K562 (cell line): ENCODE data around the gene GOLGA8B. TPM values are rescaled to one million over a fixed set of nuclear protein-coding genes. Genes with fewer than 3 reads are reported as not detected.
A peak's percentile ranks its signal among the peaks of the same experiment; 100 is the strongest.

Experiments
- ATAC-seq: fragments of 200-7000 bp; cut with Tn5 transposase; 3 replicates; pipeline ENCODE4 v1.9.1; 2020; ENCODE audit warnings: moderate library complexity
- BruUV-seq: library from RNA; stranded (reverse); fragments of 400-500 nt; replicated peaks from 2 replicates; lab custom pipeline; 2021; lab: Mats Ljungman, UMichigan
- CTCF ChIA-PET: fragments of 300-600 bp; formaldehyde crosslinking; extraction: SDS; loops from one replicate; lab custom pipeline; 2021; ENCODE audit warnings: low intra/inter-chr PET ratio; lab: Yijun Ruan, JAX
- POLR2A ChIA-PET: fragments of 300-600, 350-650 bp; sonication (Branson Sonifier 250); formaldehyde crosslinking; extraction: SDS; loops from one replicate; lab custom pipeline; 2021; ENCODE audit warnings: antibody characterized with exemption, inconsistent platforms; lab: Yijun Ruan, JAX
- DNase-seq, 4 experiments: peaks; one replicate each; pipeline versions ENCODE4 v3.0.0 to v3.0.0-alpha.2; 2011 to 2018; ENCODE audit warnings: low spot score in 3 of 4, mixed read lengths in 3 of 4; ENCODE audit errors: extremely low read depth in 1 of 4
- FAIRE-seq: peaks from 2 replicates; lab custom pipeline; 2011; peaks lifted over from hg19 to GRCh38; lab: Jason Lieb, UNC
- H2AFZ ChIP-seq: 2 replicates; pipeline ENCODE4 v1.6.0; 2011; ENCODE audit warnings: low read depth, low read length, control low read depth, inconsistent platforms
- H3K27ac ChIP-seq: fragments of 200-600 bp; 3 replicates; pipeline ENCODE4 v1.8.0; 2011; ENCODE audit warnings: low read depth, mild to moderate bottlenecking, control low read depth, inconsistent platforms, low read length, moderate library complexity, mixed read lengths; ENCODE audit errors: extremely low read depth
- H3K27me3 ChIP-seq, 2 experiments: fragments of 300-600 bp in 1 of 2; 2 replicates in 1 of 2; 3 replicates in 1 of 2; pipeline versions ENCODE4 v1.6.0 to v1.8.0; 2011; ENCODE audit warnings: inconsistent platforms in 2 of 2, low read length in 2 of 2, mild to moderate bottlenecking in 1 of 2, mixed read lengths in 1 of 2, moderate library complexity in 1 of 2; ENCODE audit not compliant: control insufficient read depth in 2 of 2, insufficient read depth in 2 of 2
- H3K36me3 ChIP-seq: fragments of 300-600 bp; 3 replicates; pipeline ENCODE4 v1.8.0; 2011; ENCODE audit warnings: mild to moderate bottlenecking, low read length, inconsistent platforms; ENCODE audit not compliant: control insufficient read depth, insufficient read depth
- H3K4me1 ChIP-seq, 2 experiments: fragments of 200-600 bp in 1 of 2; replicated peaks in 1 of 2; 2 replicates in 1 of 2; 3 replicates in 1 of 2; pipeline versions ENCODE4 v1.5.1 to v1.8.0; 2011; ENCODE audit warnings: inconsistent platforms in 2 of 2, low read length in 2 of 2, mild to moderate bottlenecking in 1 of 2, mixed read lengths in 1 of 2, moderate library complexity in 1 of 2; ENCODE audit not compliant: control insufficient read depth in 2 of 2, insufficient read depth in 2 of 2
- H3K4me2 ChIP-seq: 2 replicates; pipeline ENCODE4 v1.6.1; 2011; ENCODE audit warnings: low read length, control low read depth, inconsistent platforms, mixed read lengths; ENCODE audit not compliant: insufficient read depth
- H3K4me3 ChIP-seq: fragments of 200-600 bp; sonication (generic), shearing (Covaris generic); 2 replicates; pipeline ENCODE4 v1.5.1; 2016; ENCODE audit warnings: control low read depth, inconsistent platforms
- H3K79me2 ChIP-seq: fragments of 200-600 bp; 3 replicates; pipeline ENCODE4 v1.8.0; 2011; ENCODE audit warnings: low read length, inconsistent platforms; ENCODE audit not compliant: control insufficient read depth, insufficient read depth
- H3K9ac ChIP-seq, 2 experiments: 2 replicates each; pipeline versions ENCODE4 v1.6.0 to v1.6.1; 2011; ENCODE audit warnings: low read depth in 2 of 2, low read length in 2 of 2, control low read depth in 1 of 2, inconsistent platforms in 1 of 2, mild to moderate bottlenecking in 1 of 2, mixed read lengths in 1 of 2; ENCODE audit not compliant: insufficient read depth in 1 of 2
- H3K9me1 ChIP-seq: one replicate; pipeline ENCODE4 v1.6.0; 2011; ENCODE audit warnings: inconsistent platforms, mild to moderate bottlenecking, low read length, moderate library complexity; ENCODE audit not compliant: control insufficient read depth, insufficient read depth
- H3K9me3 ChIP-seq: replicated peaks from 2 replicates; pipeline ENCODE4 v1.5.1; 2011; ENCODE audit warnings: low read depth, low read length, inconsistent platforms; ENCODE audit not compliant: control insufficient read depth, insufficient read depth
- H4K20me1 ChIP-seq: replicated peaks from 2 replicates; pipeline ENCODE4 v1.6.1; 2011; ENCODE audit warnings: low read length, inconsistent platforms, mixed read lengths; ENCODE audit not compliant: control insufficient read depth, insufficient read depth
- PHF8 ChIP-seq: fragments of 200-600 bp; sonication (generic); IDR thresholded peaks from 2 replicates; pipeline ENCODE4 v1.6.1; 2012; ENCODE audit warnings: mixed run types, mild to moderate bottlenecking, inconsistent platforms, low read length, moderate library complexity, borderline replicate concordance
- WGBS: fragments of 100-300 bp; shearing (Covaris generic); methylation state at CpG from one replicate; pipeline ENCODE4 v1.1.6; 2016; ENCODE audit warnings: low coverage, mixed read lengths; ENCODE audit not compliant: insufficient coverage; ENCODE audit errors: missing lambda C conversion rate; 5-methylcytosine and 5-hydroxymethylcytosine counted together
- in situ Hi-C: fragments of 300-500 bp; cut with MboI; formaldehyde crosslinking; loops from 4 replicates; pipeline ENCODE4 v1.15.0; 2018; ENCODE audit warnings: inconsistent platforms, mixed read lengths
- intact Hi-C: fragments of 100-400 bp; cut with micrococcal nuclease; formaldehyde crosslinking; loops from 2 replicates; pipeline ENCODE4 v1.14.2; 2022
- polyA plus RNA-seq, 8 experiments: library from polyadenylated mRNA; depleted of rRNA in 4 of 8; stranded (reverse) in 5 of 8; unstranded in 3 of 8; fragments of >200 nt; fragmentation: Nextera tagmentation in 2 of 8; fragmentation: Illumina TruSeq in 1 of 8; extraction: Ambion mirVana in 2 of 8; extraction: Trizol in 1 of 8; gene quantifications; 2 replicates each; pipeline versions ENCODE4 v1.2.1 to v1.2.3, GENCODE V29; 2011 to 2014; ENCODE audit warnings: inconsistent platforms in 1 of 8, missing spikeins in 1 of 8
- total RNA-seq, 7 experiments: library from RNA; depleted of rRNA in 6 of 7; stranded (reverse); fragments of >200 nt in 6 of 7; fragmentation: Illumina TruSeq in 2 of 7; extraction: Trizol in 2 of 7; gene quantifications; 2 replicates each; pipeline versions ENCODE4 v1.2.1 to v1.2.3, GENCODE V29; 2011 to 2021; ENCODE audit warnings: low replicate concordance in 1 of 7
- TF ChIP-seq, protein P1 (sequence below): fragments of 450-650 bp; IDR thresholded peaks from 2 replicates; pipeline ENCODE4 v1.6.1; 2016
- TF ChIP-seq, protein P2 (sequence below), 2 experiments: fragments of 450-650 bp in 1 of 2; sonication (generic) in 1 of 2; formaldehyde crosslinking in 1 of 2; IDR thresholded peaks; 2 replicates each; pipeline versions ENCODE4 v1.7.1 to v1.9.0; 2016 to 2022; ENCODE audit warnings: inconsistent platforms in 1 of 2, mild to moderate bottlenecking in 1 of 2, missing genetic modification reagents in 1 of 2

GOLGA8B gene
- total and polyA plus RNA-seq, 9 of the 15 experiments (the other 6 are each of a cell fraction or from before 2014, with no cell fraction given) = 7.9 to 236 (median 54.1) TPM

DNA sequence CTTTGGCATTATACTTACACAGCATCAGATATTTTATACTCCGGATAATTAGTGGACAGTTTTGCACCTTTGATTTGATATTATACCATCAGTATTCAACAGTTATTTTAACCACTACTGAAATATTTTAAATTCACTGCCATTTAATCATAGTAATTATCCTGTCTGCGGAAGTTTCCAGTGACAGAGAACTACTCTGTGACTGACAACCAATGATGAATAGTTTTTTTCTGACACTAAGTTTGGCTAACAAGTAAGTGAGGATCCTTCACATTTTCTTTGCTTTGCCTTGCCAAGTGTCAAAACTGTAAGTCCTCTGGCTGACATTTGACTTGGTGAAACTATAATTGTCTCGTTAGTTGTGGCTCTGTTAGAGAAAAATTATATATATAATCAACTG is 30.5 kb upstream of the GOLGA8B start:
- CTCF ChIA-PET = no interaction called here
- Histone ChIP-seq H4K20me1 (no peaks in the 10 kb centered on the region), H3K27me3 (no peaks in the 10 kb centered on the region), H3K4me3 (no peak overlapping the region), H3K4me1 (peaks cover 0 to 13% of the 10 kb centered on the region in 2 experiments; a peak in 2 of 5 replicates), H3K9me3 (no peaks in the 10 kb centered on the region), H3K4me2 (no peak overlapping the region), H3K9ac (no peak overlapping the region), H3K36me3 (no peaks in the 10 kb centered on the region), H2AFZ (peak overlapping the region; percentile 84), H3K79me2 (no peaks in the 10 kb centered on the region), H3K9me1 (no peaks in the 10 kb centered on the region), H3K27ac (no peak overlapping the region)
- FAIRE-seq = peak; percentile 59
- BruUV-seq = no TSS peak
- in situ Hi-C loops (no loop called here), intact Hi-C loops (no loop called here)
- 61% methylated on average over 3 of the region's 3 CpGs for WGBS
- no peak for ATAC-seq
- DNase-seq = no peak
- POLR2A ChIA-PET = interaction anchor here (0.6 to 1.9 kb wide), 2 partner anchors 8 to 15 kb away, joined by 4 to 6 read pairs; no protein-coding TSS in a partner anchor
- TF ChIP-seq PHF8 = no peak
- TF ChIP-seq, protein P1, sequence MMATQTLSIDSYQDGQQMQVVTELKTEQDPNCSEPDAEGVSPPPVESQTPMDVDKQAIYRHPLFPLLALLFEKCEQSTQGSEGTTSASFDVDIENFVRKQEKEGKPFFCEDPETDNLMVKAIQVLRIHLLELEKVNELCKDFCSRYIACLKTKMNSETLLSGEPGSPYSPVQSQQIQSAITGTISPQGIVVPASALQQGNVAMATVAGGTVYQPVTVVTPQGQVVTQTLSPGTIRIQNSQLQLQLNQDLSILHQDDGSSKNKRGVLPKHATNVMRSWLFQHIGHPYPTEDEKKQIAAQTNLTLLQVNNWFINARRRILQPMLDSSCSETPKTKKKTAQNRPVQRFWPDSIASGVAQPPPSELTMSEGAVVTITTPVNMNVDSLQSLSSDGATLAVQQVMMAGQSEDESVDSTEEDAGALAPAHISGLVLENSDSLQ = peak; percentile 78
- TF ChIP-seq, protein P2, sequence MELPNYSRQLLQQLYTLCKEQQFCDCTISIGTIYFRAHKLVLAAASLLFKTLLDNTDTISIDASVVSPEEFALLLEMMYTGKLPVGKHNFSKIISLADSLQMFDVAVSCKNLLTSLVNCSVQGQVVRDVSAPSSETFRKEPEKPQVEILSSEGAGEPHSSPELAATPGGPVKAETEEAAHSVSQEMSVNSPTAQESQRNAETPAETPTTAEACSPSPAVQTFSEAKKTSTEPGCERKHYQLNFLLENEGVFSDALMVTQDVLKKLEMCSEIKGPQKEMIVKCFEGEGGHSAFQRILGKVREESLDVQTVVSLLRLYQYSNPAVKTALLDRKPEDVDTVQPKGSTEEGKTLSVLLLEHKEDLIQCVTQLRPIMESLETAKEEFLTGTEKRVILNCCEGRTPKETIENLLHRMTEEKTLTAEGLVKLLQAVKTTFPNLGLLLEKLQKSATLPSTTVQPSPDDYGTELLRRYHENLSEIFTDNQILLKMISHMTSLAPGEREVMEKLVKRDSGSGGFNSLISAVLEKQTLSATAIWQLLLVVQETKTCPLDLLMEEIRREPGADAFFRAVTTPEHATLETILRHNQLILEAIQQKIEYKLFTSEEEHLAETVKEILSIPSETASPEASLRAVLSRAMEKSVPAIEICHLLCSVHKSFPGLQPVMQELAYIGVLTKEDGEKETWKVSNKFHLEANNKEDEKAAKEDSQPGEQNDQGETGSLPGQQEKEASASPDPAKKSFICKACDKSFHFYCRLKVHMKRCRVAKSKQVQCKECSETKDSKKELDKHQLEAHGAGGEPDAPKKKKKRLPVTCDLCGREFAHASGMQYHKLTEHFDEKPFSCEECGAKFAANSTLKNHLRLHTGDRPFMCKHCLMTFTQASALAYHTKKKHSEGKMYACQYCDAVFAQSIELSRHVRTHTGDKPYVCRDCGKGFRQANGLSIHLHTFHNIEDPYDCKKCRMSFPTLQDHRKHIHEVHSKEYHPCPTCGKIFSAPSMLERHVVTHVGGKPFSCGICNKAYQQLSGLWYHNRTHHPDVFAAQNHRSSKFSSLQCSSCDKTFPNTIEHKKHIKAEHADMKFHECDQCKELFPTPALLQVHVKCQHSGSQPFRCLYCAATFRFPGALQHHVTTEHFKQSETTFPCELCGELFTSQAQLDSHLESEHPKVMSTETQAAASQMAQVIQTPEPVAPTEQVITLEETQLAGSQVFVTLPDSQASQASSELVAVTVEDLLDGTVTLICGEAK (IDR thresholded peaks at IDR 0.05) = no peak
- TF ChIP-seq, protein P2 (CRISPR knock-in tag; IDR thresholded peaks at IDR 0.05) = no peak
